KG1 (cell line): ENCODE data around the gene APP.
A peak's percentile ranks its signal among the peaks of the same experiment; 100 is the strongest.

ENCODE experiments used
- DNase-seq: peaks from one replicate; lab custom pipeline; 2025; lab: John Stamatoyannopoulos, UW

Gene APP

DNA sequence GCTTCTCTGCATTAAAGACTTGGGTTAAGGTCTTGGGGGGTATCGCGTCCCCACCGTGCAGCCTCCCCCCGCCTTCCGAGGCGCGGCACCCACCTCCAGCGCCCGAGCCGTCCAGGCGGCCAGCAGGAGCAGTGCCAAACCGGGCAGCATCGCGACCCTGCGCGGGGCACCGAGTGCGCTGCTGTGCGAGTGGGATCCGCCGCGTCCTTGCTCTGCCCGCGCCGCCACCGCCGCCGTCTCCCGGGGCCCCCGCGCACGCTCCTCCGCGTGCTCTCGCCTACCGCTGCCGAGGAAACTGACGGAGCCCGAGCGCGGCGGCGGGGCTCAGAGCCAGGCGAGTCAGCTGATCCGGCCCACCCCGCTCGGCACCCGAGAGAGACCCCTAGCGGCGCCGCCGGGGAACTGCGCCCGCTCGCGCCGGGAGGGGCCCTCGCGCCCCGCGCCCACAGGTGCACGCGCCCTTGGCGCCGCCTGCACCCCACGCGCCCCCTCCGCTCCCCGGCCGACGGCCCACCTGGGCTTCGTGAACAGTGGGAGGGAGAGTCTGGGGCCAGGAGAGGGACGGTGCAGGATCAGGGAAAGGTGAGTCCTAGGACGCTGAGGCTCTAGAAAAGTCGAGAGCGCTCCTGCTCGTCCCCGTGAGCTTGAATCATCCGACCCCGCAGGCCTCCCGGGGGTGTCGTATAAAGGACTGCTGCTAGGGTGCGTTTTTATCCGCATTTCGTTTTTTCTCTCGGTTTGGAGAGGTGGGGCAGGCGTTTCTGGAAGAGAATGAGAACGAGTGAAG lies at the start of gene APP:
APP (minus strand) TSS at position 300 of the 787 bp plus-strand sequence; CDS start at position 150, 150 bp downstream.
- peak; percentile 77 for DNase-seq

DNA sequence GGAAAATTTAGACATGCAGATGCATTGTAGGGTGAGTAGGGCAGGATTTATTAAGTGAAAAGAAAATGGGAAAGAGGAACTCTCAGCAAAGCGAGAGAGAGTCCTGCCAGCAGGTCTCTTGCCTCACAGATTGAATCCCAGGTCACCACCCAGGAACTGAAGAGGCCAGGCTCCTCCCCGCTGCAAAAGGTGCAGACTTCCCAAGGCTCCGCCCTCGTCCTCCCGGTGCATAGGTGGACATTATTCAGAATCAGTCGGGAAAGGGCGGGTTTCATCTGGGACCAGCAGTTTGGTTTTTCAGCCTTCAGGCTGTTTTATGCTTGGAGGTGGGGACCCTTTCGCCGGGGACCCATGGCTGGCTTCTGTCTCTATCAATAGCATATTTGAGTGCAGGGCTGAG lies 41.6 kb upstream of the APP start:
- no peak for DNase-seq

DNA sequence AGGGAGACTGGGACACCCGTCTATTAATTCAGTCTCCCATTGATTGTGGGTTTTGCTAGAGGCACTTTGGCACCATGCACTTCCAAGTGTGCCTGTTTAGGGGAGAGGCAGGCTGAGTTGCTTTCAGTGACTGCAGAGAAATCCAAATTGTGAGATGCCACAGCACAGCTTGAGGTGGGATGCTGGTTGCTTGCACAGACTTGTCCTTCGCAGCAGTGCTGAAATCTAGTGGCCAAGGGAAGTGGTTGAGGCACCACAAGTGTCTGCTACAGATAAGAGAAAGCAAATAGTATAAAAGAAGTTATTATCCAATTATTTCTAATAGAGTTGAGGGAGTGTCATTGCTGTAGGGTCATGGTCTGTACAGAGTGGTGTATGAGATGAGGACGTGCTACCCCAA lies 40.0 kb upstream of the APP start:
- no peak for DNase-seq

- no peak for DNase-seq
These were observed 36.5 kb upstream of the APP start for GRCh38 chr21:26207021-26207420.

- no peak for DNase-seq
These were observed 28.9 kb upstream of the APP start for GRCh38 chr21:26199456-26199855.

DNA sequence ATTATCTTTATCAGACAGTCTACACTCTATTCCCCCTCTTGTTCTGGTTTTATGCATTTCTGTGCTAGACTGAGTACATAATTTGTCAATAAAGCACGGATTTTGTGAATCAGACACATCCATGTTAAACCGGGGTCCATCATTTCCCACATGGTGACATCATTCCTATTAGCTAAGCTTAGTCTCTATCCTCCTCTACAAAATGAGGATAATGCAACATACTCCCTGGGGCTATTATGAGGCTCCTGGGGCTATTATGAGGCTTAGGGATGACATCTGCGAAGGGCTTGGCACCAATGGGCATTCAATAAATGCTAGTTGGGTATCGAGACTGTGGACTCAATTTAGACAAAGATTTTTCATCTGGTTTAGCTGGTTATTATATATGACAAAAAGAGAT lies 25.1 kb upstream of the APP start:
- no peak for DNase-seq

DNA sequence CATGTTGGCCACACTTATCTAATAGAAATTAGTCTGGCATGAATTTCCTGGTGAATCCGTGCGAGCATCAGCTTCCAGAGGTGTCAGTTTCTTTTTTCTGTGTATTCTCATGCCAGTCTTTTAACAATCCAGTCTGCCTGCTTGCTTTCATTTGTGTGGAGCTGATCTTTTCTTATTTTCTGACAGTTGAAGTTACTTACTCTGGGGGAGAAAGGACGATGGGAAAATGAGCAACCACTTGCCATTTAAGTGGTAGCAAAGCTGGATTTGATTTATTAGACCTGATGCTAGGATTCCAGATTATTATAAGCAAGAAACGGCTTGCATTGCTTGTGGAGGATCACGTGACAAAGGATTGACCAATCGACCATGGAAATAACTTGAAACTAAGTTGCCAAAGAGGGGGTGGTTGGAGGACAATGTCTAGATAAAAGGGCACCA lies 24.3 kb upstream of the APP start:
- no peak for DNase-seq

- DNase-seq = no peak
These were observed 23.8 kb upstream of the APP start for GRCh38 chr21:26194326-26194725.

DNA sequence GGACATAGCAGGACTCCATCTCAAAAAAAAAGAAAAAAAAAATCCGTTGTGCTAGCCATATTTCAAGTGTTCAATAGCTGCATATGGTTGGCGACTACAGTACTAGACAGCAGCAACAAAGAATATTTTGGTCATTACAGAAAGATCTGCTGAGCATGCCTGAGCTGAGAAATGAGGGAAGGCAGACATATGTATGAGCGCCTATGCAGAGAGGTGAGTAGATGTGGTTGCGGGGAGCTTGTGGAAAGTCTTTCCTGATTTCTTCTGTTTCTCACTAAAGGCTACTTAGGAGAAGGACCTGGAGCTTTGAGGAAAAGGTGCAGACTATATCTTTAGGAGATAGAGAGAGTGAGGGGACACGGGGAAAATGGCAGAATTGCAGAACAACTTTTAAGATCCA lies 21.0 kb upstream of the APP start:
- no peak for DNase-seq

DNA sequence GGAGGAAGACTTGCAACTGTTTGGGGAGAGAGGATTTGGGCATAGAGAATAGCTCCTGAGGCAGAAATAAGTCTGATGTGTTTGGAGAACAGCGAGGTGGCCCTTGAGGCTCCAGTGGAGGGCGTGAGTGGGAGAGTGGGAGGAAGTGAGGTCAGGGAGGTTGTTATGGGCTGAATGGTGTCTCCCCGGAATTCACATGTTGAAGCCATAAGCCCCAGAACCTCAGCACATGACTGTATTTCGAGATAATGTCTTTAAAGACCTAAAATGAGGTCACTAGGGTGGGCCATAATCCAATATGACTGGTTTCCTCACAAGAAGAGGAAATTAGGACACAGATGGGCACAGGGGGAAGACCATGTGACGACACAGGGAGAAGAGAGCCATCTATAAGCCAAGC lies 17.9 kb upstream of the APP start:
- no peak for DNase-seq

- no peak for DNase-seq
These were observed 14.9 kb upstream of the APP start for GRCh38 chr21:26185446-26185845.

GRCh38 chr21:26185021-26185420 lies 14.5 kb upstream of the APP start:
- DNase-seq = no peak

DNA sequence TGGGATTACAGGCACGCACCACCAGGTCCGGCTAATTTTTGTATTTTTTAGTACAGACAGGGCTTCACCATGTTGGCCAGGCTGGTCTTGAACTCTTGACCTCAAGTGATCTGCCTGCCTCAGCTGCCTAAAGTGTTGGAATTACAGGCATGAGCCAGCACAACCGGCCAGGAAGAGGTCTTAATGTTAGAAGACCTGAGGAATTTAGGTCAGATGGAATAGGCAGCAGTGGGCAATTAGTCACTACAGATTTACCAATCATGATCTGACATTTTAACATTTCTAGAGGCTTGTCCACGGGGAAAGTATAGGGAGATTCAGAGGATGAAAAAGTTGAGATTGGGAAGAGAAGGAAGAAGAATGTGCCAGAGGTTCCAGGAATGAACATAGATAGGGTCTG lies 8.9 kb upstream of the APP start:
- no peak for DNase-seq

DNA sequence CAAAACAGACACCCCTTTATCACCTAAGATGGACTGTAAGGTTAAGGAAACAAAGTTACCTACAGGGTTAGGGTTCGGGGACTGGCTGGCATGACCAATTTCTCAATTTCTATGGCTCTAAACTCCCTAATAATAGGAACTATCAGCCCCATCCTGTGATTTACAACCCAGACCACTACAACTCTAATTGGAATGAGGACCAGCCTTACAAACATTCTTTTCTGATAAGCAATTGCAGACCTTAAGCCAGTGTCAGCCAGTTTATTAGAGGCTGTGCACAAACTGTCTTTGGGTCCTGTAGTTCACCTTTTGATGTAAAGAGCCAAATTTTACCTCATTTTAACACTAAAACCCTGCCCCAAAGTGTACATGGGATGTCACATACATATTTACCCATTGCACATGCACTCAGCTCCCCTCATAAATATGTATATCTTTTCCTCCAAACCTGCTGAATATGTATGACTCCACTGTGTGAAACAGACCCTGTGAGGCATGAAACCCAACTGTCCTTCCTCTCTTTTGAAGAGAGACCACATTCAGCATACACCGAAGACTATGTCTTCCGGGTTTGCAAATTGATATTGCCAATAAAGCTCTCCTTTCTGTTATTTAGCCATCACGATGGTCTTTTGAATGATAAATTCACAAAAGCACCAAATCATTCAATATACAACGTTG lies 7.3 kb upstream of the APP start:
- no peak for DNase-seq

DNA sequence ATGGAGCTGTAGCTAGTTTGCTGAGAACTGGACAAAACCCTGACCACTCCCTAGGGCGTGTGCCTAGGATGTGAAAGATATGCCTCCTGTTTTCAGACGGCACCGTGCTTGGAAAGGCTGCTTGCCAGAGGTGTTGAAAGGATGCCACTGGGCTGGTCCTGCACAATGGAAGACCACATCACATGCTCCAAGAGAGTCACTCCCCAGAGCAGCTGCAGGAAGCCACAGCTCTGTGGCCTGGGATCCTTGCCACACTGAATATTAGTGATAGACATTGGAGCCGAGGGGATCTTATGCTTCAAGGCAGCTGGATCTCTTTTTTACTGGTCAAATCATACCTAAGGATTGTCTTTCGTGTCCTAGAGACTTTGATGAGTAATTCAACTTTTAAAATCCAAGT lies 6.6 kb upstream of the APP start:
- no peak for DNase-seq

DNA sequence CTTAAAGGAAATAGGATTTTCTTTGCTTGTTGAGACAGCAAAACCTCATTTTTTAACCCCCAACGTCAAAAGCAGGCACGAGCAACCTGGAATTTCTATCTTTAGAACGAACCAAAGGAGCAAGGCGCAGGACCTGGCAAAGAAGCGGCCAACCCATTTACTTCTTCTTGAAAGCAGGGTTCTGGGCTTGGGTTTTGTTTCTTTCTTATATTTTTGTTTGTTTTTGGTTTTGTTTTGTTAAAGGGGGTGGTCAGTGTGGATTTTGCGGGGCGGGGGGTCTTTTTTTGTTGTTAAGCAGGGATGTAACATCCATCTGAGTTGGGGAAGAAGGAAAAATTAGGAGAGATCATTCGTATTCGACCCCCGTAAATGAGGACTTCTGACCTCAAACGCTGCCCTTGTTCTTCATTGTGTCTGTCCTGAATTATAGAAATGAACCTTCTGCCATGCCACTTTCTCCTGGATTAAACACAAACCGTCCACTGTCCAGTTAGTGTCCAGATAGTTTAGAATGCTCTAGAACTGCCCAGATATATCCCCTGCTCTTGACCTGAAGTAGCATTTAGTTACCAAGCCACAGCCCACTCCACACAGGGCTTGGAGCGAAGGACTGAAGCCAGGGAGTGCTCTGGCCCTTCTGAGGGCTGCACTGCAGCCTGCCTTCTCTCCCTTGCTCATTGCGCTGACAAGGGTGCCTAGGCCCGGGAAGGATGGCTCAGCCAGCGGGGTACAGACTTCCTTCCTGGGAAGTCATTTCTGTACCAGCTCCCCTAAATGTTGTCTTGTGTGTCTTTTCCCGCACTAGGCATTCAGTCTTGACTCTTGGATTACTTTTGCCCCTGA lies 909 bp upstream of the APP start:
- DNase-seq = no peak

DNA sequence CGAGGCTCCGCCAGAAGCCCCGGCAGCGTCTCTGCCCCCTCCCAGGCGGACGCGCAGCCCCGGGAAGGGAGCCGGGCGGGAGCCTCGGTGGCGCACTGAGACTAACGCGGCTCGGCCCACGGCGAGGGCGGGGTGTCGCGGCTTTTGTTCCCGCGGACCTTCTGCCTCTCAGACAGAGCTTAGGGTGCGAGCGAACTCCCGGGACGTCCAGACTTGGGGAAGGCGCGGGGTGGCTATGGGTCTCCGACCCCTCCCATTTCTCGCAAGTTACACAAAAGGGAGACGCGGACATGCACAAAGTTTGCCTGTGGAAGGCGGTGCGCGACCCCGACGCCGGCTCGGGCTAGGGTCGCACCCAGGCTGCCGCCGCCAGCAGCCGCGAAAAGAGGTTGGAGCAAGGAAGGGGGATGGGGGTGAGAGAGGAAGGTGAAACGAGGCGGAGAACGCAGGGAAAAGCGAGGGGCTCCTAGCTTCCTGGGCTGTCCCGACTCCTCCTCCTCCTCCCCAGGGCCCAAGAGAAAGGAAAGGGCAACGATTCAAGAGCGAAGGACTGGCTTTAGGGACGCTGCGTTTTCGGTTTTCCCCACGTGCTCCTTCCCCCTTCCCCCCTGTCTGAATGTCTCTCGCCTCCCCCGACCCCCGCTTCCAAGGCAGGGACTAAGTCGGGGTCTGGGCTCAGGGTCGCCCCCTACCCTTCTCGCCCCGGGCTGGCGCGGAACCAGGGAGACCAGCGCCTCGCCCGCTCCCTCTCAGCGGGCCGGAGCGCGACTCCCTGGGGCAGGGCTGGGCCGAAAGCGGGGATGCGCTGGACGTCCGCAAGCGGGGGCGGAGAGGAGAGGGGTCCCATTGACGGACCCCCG lies 729 bp downstream of the APP start:
- peak; percentile 59 for DNase-seq

GRCh38 chr21:26169061-26169610 lies 1.4 kb downstream of the APP start:
- DNase-seq = peak; percentile 70

DNA sequence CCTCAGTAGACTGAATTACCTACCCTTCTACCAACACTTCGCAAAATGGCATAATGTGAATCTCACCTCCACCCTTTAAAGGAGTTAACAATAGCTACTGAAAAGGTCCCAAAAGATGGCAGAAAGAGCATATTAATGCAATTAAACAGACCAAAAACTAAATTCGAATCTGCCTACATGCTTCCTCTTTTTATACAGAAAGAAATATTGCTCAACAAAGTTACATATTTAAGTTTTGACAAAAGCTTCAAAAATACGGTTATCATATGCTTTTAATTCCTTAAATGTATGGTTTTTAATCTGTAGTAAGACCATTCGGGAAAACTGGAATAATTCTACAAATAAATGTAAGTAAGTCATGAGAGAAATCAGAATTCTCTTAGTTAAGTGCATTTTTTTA lies 2.2 kb downstream of the APP start:
- no peak for DNase-seq

DNA sequence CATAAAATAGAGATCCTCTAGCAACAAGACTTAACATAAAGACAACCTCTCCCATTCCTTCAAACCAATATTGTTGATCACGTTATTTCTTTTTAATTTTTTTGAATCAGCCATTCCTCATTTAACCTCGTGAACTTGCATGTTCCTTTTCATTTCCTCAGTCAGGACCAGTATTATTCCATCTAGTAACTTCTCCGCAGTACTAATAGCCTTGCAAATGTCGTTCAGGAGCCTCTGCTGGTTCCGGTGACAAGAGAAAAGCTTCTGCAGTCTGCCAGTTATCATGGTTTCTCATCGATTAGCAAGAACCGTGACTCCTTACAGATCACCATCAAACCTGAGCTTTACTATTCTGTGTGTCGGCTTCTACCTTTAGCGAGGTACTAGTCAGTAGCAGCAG lies 3.0 kb downstream of the APP start:
- DNase-seq = no peak

- DNase-seq = no peak
These were observed 5.2 kb downstream of the APP start for GRCh38 chr21:26165331-26165730.
